T-helper 1 cell treated with Interleukin-12 subunit alpha and Interleukin-12 subunit beta and Interleukin-4 antibody, amounts not matched to agents 30 μg/mL and 1 μg/mL, for 36 hours (primary cell): ENCODE results near the gene CERK.

Experiments used
- H3K27ac Mint-ChIP-seq: one replicate; pipeline ENCODE4 v1.8.0; 2021; ENCODE audit warnings: mild to moderate bottlenecking, mixed read lengths
- H3K27me3 Mint-ChIP-seq: one replicate; pipeline ENCODE4 v1.8.0; 2021; ENCODE audit warnings: low read depth, mixed read lengths
- H3K36me3 Mint-ChIP-seq: one replicate; pipeline ENCODE4 v1.8.0; 2021; ENCODE audit warnings: low read depth, mixed read lengths
- H3K4me1 Mint-ChIP-seq: one replicate; pipeline ENCODE4 v1.8.0; 2021; ENCODE audit warnings: low read depth, mixed read lengths
- H3K4me3 Mint-ChIP-seq: one replicate; pipeline ENCODE4 v1.8.0; 2021; ENCODE audit warnings: mild to moderate bottlenecking, moderate library complexity, mixed read lengths
- H3K9me3 Mint-ChIP-seq: one replicate; pipeline ENCODE4 v1.8.0; 2021; ENCODE audit warnings: mixed read lengths

Gene CERK

DNA sequence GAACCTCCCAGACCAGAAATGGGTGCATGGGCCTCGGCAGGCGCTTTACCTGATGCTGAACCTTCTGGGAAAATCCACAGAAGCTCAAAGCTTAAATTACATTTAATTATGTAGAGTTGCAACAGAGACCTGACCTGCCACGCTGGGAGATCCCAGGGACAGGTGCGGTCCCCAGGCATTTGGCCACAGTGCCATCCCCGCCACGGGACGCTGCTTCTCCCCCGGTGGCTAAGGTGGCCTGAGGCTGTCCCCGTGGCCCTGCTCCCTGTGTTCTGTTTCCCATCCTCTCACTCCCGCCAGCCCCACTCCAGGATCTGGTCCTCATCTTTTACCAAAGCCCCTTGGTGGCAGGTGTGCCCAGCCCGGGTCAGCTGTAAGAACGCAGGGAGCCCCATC, 78.3 kb downstream of the CERK start:
- Mint-ChIP-seq H3K4me1 (peaks cover 13% of the 10 kb centered on the region), H3K36me3 (peaks cover 7% of the 10 kb centered on the region), H3K27me3 (no peaks in the 10 kb centered on the region), H3K27ac (peak overlapping the region; percentile 60), H3K9me3 (no peaks in the 10 kb centered on the region), H3K4me3 (no peak overlapping the region)

DNA sequence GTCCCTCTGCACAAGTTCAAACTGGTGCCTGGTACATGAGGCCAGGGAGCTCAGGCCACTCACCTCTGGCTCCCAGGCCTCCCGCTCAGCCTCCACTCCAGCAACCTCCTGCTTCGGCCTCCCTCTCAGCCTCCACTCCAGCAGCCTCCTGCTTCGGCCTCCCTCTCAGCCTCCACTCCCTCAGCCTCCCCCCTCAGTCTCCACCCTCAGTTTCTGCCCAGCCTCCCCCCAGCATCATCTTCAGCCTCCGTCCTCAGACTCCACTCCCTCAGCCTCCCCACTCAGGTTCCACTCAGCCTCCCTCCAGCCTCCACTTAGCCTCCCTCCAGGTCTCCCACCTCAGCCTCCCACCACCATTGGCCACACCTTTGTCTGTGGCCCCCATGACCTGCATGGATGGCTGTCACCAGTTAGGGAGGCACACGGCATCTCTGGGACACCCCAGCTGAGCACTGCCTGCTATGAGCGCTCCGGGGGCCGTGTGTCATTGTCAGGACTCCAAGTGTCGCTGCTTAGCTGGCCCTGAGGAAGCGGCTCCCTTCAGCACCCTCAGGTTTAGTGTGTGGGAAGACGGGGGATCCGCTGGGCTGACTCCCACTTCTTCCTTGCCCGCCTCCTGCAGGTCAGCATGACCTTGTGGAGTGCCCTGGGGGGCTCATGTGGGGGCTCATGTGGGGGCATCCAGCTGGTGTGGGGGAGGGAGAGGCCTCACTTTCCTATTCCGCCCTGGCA, 78.8 kb downstream of the CERK start:
- Mint-ChIP-seq H3K4me1 (peaks cover 16% of the 10 kb centered on the region), H3K9me3 (no peaks in the 10 kb centered on the region), H3K27ac (no peak overlapping the region), H3K27me3 (no peaks in the 10 kb centered on the region), H3K36me3 (peaks cover 7% of the 10 kb centered on the region), H3K4me3 (no peak overlapping the region)

DNA sequence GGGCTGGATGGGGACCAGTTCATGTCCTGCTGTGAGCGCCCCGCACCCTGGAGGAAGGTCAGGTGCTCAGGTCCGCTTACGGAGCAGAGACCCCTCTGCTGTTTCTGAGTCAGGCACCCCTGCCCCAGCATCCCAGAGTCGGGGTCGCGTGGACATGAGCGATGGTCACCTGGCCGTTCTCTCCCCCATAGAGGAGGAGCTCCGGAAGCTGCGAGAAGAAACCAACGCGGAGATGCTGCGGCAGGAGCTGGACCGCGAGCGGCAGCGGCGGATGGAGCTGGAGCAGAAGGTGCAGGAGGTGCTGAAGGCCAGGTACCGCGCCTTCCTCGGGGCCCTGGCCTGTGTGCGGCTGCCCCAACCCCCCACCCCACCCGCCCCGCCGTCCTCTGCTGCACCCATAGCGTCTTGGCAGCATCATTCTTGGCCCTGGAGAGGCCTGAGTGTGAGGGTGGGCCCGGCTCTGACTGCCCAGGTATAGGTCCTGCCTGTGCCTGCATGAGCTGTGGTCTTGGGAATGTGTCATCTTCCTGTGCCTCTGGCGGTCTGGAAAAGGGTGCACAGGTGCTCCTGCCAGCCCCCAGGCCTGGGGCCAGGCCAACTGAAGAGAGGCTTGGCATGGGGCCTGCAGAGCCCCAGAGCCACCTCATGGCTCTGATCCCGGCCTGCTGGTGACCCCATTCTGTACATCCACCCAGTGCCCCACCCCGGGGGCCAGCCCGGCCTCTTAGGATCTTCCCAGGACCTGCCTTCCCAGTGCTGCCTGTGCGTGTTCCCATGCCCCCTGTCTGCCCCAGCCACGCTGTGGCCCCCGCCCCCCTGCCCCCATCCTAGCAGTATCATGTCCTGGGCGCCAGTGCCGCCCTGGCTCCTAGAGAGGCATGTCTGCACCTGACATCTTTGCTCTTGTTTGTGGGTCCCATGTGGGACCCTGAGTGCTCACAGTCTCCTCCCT, 79.8 kb downstream of the CERK start:
- H3K4me3 Mint-ChIP-seq: no peak overlapping the region
- peaks cover 7% of the 10 kb centered on the region for H3K36me3 Mint-ChIP-seq
- peaks cover 22% of the 10 kb centered on the region for H3K4me1 Mint-ChIP-seq
- no peak overlapping the region for H3K27ac Mint-ChIP-seq
- no peaks in the 10 kb centered on the region for H3K27me3 Mint-ChIP-seq
- H3K9me3 Mint-ChIP-seq: no peaks in the 10 kb centered on the region

DNA sequence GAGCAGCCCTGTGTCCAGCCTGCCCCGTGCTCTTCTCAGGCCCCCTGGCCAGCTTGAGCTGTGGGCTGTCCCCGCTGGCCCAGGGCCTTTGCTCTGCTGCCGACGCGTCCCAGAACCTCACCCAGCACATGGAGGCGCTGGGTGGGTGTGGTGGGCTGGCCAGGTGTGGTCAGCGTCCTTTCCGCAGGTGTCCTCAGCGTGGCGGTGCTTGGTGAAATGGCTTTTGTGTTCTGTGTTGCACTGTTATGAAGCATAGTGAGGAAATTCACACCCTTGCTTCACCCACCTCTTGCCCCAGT, 80.4 kb downstream of the CERK start:
- Mint-ChIP-seq H3K36me3 (peaks cover 7% of the 10 kb centered on the region), H3K27ac (no peak overlapping the region)

DNA sequence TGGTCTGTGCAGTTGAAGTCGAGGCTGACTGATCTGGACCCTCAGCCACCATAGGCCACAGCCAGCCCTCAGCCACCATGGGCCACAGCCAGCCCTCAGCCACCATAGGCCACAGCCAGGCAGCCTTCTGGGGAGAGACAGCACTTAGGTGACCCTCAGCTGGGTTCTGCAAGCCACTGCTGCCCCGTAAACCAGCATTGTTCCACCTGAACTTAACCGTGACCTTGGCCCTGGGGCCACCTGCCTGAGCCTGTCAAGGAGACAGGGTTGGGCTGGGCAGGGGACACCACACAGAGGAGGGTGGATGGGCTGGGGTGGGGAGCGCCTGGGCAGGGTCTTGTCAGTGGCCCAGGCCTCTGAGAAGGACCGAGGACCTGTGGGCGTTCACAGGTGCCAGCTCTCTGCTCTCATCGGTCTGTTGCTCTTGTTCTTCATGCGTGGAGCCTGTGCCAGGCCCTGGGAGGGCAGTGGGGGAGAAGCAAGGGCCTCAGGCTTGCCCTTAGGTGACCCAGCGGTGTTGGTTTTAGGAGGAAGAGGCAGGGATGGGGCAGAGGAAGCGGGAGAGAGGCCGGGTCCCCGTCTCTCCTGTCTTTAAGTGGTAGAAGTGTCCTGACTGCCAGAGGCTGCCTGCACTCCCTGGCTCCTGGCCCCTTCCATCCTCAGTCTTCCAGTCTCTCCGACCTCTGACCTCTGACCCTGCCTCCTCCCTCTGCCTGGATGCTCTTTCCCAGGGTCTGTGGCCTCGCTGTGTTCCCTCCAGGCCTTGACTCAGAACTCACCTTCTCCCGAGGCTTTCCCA, 81.0 kb downstream of the CERK start:
- peak overlapping the region; percentile 57 for H3K27ac Mint-ChIP-seq
- no peaks in the 10 kb centered on the region for H3K9me3 Mint-ChIP-seq
- H3K4me3 Mint-ChIP-seq: no peak overlapping the region
- H3K36me3 Mint-ChIP-seq: peaks cover 7% of the 10 kb centered on the region
- H3K27me3 Mint-ChIP-seq: no peaks in the 10 kb centered on the region
- peaks cover 26% of the 10 kb centered on the region for H3K4me1 Mint-ChIP-seq

More for the DNA sequence above, 80.4 kb downstream of the CERK start:
- Mint-ChIP-seq H3K4me1 (peaks cover 24% of the 10 kb centered on the region), H3K4me3 (no peak overlapping the region), H3K9me3 (no peaks in the 10 kb centered on the region), H3K27me3 (no peaks in the 10 kb centered on the region)

DNA sequence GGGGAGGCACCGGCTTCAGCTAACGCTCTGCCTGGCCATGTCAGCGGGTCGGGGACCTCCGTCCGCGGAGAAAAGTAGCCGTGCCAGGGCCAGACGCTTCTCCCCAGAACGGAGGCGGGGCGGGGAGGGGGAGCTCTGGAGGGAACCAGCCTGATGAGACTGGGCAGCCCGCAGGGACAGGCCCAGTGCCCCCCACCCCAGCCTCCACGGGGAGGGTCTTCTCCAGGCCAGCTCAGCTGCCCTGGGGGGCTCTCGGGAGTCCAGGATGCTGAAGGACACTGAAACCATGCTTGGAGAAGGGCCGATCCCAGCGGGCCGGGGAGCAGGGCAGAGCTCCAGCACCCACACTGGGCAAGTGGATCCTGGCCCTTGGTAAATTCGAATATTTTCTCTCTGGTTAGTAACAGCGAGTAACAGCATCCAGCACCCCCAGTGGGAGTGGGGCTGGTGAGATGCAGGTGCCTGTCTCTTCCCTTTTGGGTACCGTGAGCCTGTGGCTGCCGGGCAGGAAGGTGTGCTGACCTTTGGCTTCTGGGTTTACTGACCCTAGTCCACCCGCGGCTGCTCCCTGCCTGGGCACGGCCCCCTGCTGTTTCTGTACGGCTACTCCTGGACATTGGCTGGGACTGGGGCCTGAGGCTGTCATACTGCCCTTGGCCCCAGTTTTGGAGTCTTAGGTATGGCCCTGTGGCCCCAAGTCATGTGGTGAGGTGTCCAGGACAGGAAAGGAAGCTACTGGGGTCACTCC, 82.0 kb downstream of the CERK start:
- H3K4me1 Mint-ChIP-seq: peaks cover 30% of the 10 kb centered on the region

DNA sequence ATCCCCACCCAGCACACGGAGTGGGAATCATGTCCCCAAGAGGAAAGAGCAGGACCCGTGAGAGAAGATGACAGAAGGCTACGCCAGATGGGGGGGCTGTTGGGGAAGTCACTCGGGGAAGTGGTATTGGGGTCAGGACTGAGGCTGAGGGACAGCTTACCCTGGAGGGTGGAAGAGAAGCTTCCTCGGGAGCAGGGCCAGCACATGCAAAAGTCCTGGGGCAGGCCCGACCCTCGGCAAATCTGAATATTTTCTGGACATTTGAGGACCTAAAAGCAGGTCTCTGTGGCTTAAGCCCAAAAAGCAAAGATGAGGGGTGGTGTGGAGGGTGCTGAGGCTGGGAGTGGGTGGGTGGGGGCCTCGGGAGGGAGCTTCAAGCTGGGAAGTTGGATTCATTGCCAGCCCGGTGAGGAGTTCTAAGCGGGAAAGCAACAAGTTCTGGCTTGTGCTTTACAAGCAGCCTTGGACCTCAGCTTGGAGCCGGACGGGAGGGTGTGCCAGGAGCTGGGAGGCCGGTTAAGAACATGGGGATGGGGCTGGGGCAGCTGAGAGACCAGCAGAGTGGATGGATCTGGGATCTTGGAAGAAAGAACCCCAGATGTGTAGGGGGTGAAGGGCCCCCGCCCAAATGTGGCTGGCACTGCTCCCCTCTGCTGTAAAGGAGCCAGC, 83.0 kb downstream of the CERK start:
- peaks cover 23% of the 10 kb centered on the region for H3K4me1 Mint-ChIP-seq
- H3K27ac Mint-ChIP-seq: no peak overlapping the region
- H3K9me3 Mint-ChIP-seq: no peaks in the 10 kb centered on the region
- H3K36me3 Mint-ChIP-seq: peaks cover 6% of the 10 kb centered on the region
- H3K4me3 Mint-ChIP-seq: no peak overlapping the region
- no peaks in the 10 kb centered on the region for H3K27me3 Mint-ChIP-seq

More for the DNA sequence above, 82.0 kb downstream of the CERK start:
- Mint-ChIP-seq H3K4me3 (no peak overlapping the region), H3K27me3 (no peaks in the 10 kb centered on the region), H3K36me3 (peaks cover 7% of the 10 kb centered on the region), H3K27ac (no peak overlapping the region), H3K9me3 (no peaks in the 10 kb centered on the region)

DNA sequence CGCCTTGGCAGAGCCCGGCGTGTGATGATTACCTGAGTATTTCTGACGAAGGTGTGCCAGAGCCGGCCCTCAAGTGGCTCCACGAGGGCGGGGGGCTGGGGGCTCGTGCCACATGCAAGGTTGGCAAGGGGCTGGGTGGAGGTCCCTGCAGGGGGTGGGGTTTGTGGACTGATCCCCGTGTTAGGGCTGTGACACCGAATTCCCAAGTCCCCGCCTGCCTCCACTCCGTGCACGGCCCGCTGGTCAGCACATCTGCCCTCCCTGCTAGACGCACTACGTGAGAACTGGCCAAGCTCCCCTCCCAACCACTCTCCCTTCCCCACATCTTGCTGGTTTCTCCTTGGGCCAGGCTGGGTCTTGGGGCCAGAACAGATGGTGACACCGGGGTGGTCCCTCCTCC, 83.6 kb downstream of the CERK start:
- Mint-ChIP-seq H3K27ac (no peak overlapping the region), H3K9me3 (no peaks in the 10 kb centered on the region), H3K4me1 (peaks cover 24% of the 10 kb centered on the region), H3K27me3 (no peaks in the 10 kb centered on the region), H3K36me3 (peaks cover 6% of the 10 kb centered on the region), H3K4me3 (no peak overlapping the region)

DNA sequence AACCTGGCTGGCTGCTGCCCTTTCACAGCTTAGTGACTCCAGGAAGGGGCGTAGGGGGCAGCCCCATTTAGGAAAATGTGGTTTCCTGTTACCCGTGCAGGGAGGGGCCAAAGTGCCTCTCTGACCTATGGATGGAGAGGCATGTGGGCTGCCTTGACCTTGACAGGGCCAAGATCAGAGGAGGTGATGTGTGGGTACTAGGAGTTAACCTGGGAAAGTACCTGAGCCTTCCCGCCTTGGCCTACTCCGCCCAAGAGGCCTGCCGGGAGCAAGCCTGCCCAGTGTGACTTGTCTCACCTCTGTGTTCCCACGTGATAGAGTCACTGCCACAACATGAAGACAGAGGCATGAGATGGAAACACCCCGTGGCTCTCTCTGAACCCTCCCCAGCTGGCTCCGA, 84.5 kb downstream of the CERK start:
- Mint-ChIP-seq H3K9me3 (no peaks in the 10 kb centered on the region), H3K4me1 (peaks cover 25% of the 10 kb centered on the region), H3K27ac (peak overlapping the region; percentile 63), H3K4me3 (no peak overlapping the region), H3K36me3 (no peaks in the 10 kb centered on the region), H3K27me3 (no peaks in the 10 kb centered on the region)

DNA sequence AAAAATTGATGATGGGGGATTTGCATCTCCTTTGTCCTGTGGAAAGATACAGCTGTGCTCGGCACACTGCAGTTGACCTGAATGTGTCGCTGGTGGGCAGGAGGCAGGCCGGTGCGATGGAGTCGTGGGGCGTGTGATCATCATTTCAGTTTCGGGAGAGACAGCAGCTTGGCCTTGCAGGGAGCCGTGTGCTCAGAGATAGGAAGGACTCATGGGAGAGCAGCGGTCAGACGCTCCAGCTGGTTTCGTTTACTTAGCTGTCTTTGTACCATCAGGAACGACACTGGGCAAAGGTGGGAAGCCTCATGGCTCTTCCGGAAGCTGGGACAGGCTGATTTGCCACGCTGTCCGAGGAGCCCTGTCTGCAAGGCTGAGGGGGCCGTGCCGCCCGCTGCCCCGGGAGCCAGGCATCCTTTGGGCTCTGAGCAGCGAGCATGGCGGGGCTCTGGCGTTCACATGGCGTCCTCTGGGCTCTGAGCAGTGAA, 85.2 kb downstream of the CERK start:
- Mint-ChIP-seq H3K4me1 (peaks cover 25% of the 10 kb centered on the region), H3K9me3 (no peaks in the 10 kb centered on the region), H3K27ac (peak overlapping the region; percentile 45), H3K27me3 (no peaks in the 10 kb centered on the region), H3K36me3 (no peaks in the 10 kb centered on the region), H3K4me3 (no peak overlapping the region)

DNA sequence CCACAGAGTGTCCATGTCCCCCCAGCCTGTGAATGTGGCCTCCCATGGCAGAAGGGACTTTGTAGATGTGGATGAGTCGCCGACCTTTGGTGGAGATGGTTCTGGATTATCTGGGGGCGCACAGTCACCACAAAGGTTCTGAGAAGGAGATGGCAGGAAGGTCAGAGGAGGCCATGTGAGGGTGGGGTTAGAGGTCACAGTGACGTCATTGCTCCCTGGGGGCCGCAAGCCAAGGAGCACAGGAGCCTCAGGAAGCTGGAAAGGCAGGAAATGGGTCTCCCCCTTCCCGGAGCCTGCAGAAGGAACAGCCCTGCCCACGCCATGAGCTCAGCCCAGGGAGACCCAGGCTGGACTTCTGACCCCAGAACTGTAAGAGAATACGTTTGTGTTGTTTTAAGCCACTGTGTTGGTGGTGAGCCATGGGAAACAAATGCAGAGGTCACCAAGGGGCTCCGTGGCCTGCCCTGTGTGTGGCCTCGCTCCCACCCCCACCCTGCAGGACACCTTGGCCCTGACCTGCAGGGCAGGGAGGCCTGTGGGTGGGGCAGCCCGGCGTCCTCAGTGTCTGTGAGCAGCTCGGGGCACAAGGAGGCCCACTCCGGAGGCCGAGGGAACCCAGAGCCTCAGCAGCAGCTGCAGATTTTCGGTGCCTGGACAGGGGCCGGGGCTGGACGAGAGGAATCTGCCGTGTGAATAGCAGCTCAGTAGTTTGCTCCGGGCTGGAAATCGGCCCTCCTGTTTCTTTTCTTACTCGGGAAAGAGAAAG, 85.8 kb downstream of the CERK start:
- Mint-ChIP-seq H3K4me1 (peaks cover 25% of the 10 kb centered on the region), H3K27ac (peak overlapping the region; percentile 45)

DNA sequence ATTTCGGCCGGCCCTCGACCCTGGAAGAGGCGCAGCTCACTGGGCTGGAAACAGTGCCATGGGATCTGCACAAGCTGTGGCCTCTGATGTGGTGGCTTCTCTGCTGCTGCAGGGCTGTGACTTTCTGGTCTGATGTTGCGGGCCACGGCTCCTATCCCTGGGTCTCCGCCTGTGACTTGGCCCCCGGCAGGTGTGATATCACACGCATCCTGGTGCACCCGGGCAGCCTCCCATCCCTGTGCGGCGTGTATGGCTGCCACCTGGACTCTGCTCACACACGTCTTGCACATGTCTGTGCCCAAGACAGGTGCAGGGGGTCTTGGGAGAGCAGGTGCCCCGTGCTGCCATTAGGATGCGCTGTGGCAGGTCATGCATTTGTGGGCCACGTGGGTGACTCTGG, 86.7 kb downstream of the CERK start:
- Mint-ChIP-seq H3K27me3 (no peaks in the 10 kb centered on the region), H3K4me1 (peaks cover 25% of the 10 kb centered on the region), H3K27ac (no peak overlapping the region), H3K9me3 (no peaks in the 10 kb centered on the region), H3K4me3 (no peak overlapping the region), H3K36me3 (peaks cover 5% of the 10 kb centered on the region)

More for the DNA sequence above, 85.8 kb downstream of the CERK start:
- no peaks in the 10 kb centered on the region for H3K9me3 Mint-ChIP-seq
- no peaks in the 10 kb centered on the region for H3K36me3 Mint-ChIP-seq
- H3K4me3 Mint-ChIP-seq: no peak overlapping the region
- H3K27me3 Mint-ChIP-seq: no peaks in the 10 kb centered on the region
